Activated CD4-positive, alpha-beta T cell treated with anti-CD3 and anti-CD28 coated beads for 4 hours (primary cell): ENCODE measurements around the gene GNB1.

ENCODE experiments used
- DNase-seq, 2 donors: peaks; one replicate each; pipeline ENCODE4 v3.0.0-alpha.2; 2020

GNB1 gene

DNA sequence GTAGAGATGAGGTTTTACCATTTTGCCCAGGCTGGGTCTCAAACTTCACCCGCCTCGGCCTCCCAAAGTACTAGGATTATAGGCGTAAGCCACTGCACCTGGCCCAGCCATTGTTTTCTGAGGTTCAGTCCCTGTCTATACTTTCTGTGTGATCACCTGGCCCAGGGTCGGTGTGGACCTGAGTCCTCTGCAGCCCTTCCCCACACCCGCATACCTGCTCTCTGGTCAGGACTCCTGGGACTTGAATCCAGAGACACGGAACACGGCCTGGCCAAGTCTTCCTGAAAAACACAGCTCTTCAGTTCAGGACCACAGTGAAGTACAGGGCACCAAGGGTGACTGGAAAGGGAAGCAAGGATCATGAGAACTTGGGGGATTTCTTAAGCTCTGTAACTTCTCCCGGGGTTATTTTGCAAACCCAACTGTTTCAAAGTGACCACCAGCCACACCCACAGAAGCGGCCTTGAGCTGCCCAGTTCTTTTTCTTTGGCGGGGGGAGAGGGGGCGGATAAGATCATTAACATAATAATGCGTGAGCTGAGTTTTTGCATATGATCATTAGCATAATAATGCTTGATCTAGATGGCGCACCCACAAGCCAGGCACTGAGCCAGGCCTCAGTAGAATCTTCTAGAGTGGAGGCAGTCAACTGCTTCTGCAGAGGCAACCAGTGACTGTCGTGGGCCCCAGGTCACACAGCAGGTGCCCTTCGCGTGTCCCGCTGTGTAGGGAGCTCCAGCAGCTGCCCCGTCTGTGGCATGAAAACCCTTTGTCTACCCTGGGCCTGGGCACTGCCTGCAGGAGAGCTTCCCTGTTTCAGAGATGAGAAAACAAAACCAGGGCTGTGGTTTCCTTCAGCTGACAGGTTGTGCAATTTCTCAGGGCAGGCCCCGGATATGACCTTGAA, 110.9 kb downstream of the GNB1 start:
- DNase-seq = peak; percentile 35 to 44

DNA sequence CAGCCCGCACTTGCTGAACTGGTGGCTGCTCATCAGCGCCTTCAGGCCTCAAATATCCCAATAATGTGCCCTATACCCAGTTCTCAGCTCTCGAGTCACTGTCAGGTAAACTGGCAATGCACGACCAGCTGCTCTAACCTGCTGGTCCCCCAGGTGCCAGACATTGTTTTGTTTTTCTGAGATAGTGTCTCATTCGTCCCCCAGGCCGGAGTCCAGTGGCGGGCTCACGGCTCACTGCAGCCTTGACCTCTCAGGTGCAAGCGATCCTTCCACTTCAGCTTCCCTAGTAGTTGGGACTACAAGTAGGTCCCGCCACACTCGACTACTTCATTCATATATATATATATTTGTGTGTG, 111.6 kb downstream of the GNB1 start:
- no peak for DNase-seq

DNA sequence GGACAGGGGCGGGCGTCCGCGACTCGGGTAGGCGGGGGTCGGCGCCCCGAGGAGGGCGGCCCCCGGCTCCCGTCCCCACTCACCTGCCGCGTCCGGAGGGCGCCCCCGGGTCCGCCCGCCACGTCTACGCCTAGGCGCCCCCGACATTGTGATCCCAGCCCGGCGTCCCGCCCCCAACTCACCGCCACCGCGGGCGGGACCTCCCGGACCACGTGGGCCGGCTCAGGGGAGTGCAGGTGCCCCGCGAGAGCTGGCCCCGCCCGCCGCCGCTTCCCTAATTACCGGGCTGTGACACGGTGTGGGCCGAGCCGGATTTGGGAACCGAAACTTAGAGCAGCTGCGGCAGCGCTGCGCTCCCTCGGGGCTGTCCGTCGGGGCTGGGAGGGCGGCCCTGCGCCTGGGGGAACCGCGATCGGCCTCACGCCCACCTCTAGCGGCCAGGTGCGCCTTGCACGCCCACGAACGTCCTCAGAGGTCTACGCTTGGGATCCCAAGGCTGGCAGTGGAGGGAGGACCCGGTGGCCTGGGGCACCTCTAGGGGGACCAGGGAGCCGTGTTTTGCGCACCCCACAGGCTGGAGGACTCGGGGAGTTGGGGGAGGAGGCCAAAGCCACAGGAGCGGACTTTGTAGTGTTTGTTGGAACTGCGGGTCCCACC, 112.1 kb downstream of the GNB1 start:
- DNase-seq = peak; percentile 79 to 85

DNA sequence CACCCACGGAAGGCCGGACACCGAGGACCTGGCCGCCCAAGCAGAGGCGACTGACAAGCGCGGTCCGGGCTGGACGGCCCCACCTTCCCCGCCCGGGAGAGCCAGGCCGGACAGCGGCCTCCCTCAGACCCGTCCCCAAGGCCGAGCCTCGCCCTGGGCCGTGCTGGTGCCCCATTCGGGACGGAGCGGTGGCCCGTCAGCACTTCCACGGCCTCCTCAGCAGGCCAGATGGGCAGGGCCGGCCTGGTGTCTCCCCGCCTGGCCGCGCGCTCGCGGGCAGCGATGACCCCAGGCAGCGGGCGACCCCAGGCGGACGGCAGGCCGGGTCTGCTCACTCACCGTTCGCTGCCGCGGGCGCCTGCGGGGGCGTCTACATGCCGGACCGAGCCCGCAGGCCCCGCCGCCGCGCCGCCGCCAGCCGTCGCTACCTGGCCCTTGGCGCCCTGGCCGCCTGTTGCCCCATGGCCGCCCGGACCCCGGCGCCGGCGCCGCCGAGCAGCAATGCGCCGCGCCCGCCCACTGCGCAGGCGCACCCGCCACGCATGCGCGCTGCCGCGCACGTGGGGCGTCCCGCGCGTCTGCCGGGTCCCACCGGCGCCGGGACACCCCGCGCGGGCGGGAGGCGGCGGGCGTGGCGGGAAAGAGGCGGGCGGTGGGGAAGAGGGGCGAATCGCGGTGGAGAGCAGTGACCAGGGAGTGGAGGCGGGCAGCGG, 112.8 kb downstream of the GNB1 start, which contains the start of gene NADK:
NADK (minus strand) TSS at position 521 of the 713 bp plus-strand sequence. CDS start 13,064 bp downstream, outside the sequence.
- DNase-seq = peak; percentile 71

DNA sequence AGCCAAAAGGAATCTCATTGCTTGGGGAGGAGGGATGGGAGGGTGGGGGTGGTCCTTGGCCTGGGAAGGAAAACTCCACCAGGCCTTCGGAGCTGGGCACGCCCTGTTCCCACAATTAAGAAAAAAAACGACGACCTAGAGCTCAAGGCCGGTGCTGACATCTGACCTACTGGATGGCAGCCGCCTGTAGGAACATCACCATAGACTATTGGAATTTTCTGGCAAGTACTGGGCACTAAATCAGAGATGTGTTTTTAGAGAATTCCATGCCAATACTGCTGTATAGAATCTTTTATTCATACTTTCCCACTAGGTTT, 113.3 kb downstream of the GNB1 start:
- no peak for DNase-seq

DNA sequence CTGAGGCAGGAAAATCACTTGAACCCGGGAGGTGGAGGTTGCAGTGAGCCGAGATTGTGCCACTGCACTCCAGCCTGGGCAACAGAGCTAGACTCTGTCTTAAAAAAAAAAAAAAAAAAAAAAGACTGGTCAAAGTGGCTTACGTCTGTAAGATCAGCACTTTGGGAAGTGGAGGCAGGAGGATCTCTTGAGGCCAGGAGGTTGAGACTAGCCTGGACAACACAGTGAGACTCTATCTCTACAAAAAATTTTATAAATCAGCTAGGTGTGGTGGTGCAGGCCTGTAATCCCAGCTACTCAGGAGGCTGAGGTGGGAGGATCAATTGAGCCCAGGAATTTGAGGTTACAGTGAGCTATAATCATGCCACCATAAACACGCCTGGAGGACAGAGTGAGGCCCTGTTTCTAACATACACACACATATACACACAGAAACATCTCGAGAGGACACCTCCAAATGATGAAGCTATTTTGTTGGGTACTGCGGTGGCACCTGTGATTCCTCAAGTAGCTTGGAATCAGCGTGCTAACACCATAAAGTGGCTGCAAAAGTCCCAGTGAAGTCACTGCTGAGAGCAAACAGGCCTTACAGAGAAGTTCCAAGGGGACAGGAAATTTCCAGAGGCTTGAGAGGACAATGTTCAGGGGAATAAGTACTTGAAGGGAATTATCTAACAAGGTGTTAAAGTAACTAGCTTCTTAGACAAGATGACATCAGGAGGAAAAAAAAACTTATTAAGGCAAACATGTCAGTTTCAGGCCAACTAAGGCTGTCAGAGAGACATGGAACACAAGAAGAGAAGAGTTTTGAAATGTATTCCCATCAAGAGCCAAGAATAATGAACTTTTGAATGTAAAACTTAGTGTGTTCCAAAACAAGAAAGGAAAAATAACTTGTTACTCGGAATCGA, 114.0 kb downstream of the GNB1 start:
- DNase-seq = no peak

DNA sequence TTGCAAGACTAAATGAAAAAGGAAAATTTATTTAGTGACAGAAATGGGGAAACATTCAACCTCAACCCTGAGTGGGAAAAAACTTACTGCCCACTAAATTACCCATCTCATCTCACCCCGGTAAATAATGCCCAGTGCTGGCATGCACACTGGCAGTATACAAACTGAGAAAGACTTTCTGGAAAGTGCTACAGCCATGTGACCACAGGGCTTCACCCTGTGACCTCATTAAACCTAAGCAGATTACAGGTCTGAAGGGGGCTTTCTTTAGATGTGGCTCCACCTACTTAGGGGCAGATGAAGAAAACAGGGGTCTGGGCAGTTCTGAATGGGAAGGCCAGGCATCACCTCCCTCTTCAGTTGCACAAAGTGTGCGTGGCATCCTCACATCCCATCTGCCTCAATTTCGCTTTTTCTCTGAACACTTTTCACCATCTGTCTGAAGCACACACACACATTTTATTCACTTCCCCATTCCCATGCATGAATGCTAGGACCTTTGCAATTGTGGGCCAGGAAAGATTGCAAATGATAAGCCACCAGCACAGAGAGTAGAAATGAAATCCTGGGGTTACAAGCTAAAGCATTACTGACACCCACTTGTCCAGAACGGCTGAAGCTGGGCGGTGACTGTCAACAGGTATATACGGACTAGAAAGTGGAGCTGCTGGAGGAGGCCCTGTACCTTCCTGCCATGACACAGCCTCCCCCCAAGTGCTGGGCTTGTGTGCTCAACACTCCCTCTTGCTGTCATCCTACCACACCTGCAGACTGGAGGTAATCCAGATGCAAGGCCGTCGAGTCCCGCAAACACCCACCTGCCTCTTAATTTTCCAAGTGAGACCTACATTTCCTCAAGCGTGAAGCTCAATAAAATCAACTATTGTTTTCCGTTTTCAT, 115.3 kb downstream of the GNB1 start:
- no peak for DNase-seq

DNA sequence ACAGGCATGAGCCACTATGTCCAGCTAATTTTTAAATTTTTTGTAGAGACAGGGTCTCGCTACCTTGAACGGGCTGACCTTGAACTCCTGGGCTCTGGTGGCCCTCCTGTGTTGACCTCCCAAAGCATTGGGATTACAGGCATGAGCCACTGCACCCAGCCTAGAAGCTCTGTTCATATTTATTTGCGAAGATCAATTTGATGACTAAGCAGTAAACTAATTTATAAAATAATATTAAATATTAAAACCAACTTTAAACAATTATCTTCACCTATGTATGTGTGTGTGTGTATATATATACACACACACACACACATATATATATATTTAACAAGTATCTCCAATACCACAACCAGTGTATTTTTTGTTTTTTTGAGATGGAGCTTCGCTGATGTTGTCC, 117.0 kb downstream of the GNB1 start:
- DNase-seq = no peak

DNA sequence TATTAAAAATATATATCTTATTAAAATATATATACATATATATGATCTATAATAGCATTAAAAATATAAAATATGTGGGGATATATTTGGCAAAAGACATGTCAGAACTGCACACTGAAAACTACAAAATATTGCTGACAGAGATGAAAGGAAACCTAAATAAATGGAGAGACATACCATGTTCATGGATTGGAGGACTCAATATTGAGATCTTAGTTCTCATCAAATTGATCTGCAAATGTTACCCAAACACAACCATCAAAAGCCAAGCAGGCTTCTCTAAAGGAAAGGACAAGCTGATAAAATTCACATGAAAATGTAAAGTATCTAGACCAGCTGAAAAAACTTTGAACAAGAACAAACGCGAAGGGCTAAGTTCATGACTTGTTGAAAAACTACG, 119.8 kb downstream of the GNB1 start:
- no peak for DNase-seq

DNA sequence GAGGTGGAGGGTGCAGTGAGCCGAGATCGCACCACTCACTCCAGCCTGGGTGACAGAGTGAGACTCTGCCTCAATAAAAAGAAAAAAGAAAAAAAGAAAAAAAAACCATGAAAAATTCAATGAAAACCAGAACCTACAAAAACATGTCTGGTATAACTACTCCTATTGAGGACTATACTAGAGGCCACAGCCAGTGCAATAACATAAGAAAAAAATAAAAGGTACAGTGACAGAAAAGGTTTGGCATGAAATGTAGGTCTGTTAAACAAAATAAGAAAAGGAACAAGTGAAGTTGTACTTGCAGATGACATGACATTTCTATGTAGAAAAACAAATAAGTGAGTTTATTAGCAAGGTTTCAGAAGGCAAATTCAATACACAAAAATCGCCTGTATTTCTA, 120.8 kb downstream of the GNB1 start:
- DNase-seq = no peak

DNA sequence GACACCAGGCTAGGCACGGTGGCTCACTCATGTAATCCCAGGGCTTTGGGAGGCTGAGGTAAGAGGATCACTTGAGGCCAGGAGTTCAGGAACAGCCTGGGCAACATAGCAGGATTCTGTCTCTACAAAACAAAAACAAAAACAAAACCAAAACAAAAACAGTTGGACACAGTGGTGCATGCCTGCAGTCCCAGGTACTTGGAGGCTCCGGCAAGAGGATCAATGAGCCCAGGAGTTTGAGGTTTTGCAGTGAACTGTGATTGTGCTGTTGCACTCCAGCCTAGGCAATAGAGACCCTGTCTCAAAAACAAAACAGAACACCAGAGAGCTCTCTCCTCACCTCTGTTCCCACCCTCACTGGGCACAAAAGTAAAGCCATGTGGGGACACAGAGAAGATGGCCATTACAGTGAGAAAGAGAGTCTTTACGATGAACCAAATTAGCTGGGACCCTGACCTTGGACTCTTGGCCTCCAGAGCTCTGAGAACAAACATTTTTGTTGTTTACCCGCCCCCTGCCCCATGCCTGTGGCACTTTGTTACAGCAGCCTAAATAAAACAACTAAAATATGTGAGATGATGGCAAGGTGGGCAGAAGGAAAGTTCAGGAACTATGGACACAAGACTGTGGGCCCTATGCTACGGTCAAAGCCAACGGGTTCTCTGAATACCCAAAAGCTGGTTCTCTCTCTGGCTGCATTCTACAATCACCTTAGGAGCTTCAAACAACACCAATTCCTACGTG, 122.5 kb downstream of the GNB1 start:
- no peak for DNase-seq

DNA sequence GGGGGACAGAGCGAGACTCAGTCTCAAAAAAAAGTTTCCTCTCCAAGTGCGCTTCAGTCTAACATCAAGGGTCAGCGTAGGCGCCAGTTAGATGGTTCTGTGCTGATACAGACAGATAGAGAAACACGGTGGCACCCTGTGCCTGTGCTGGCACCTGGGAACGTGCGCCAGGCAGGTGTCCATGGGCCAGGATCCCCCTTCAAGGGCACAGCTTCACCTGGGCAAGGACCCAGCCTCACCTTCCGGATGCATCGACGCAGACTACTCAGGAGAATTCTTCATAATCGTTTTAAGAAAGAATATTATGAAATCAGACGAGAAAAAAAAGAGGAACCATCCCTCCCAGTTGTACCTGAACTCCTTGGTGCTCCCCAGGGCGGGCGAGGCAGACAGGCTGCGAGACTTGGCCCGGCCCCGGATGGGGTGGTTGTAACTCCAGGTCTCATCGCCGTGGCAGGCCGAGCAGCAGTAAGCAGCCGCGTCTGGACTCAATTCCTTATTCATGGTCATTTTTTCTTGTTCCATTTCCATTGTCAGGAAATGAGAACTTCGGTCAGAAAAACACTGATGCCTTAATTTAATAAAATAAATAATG, 125.9 kb downstream of the GNB1 start:
- DNase-seq = no peak

DNA sequence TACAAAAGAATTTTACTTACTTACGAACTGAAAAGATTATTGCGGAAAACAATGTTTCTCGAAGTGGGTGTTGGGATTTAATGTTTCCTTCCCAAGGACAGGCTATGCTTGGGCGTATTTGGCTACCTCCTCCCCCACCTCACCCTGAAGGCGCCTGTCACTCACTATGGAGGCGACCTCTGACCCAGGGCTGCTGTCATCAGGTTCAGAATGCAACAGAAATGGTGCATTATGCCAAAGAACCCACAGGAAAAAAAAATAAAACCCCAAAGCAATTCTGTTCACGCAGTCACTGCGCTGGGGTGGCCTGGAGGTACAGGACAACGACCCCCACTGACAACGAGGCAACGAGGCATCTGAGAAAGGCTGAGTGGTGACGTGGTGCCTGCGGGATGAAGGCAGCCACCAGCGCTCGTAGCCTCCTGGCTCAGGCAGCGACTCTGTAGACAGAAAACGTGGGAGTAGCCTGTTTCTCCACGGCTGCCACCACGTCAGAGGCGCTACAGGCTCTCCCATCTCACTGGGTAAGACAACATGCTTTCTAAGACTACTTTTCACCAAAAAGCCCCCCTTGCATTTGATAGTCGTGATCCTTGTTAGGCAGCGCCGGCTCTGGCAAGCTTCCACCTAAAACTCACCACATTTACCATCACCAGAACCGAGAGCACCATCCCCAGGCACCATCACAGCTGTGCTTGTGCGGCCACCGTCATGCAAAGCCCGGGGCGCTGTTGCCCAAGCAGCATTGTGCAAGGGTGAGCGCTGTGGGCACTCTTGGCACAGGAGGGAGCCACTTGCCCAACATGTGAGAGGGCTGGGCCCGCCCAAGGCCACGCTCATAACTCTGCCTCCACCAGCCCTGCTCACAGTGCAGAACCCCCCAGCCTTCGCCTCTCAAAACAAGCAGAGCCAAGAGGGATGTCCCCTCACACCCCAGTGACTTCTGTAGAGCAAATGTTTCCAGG, 126.9 kb downstream of the GNB1 start:
- DNase-seq = no peak

DNA sequence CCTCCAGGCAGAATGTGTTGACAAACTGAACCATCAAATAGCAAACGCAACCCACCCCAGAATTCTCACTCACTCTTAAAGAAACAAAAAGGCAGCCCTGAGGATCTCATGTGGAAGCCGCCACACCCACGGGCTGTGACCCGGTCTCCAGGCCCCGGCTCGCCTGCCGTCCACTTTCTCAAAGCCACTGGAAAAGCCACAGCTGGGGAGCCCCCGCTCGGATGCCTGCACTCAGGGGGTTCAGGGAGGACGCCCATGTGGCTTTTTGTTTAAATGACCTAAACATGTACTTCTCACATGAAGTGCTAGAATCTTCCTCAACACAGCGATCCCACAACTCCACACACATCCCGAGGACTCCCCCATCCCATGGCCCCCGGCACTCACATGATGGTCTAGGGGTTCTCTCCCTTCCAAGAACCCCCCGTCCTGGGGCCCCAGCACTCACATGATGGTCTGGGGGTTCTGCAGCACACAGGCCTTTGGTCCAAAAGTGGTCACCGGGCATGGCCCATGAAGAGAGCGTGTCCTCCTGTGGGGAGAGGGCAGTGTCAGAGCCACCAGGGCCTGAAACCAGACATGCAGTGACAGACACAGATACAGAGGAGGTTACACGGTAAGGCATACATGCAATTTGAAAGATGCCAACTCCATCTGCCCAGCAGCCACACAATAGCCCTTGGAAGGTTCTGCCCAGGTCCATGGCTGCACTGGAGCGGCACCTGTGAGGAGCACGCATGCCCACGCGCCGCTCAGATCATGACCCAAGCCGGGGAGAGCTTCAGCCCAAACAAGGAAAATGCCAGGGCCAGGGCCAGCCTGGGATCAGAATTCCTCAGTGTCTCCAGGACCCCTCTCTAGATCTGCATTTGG, 129.1 kb downstream of the GNB1 start:
- no peak for DNase-seq

DNA sequence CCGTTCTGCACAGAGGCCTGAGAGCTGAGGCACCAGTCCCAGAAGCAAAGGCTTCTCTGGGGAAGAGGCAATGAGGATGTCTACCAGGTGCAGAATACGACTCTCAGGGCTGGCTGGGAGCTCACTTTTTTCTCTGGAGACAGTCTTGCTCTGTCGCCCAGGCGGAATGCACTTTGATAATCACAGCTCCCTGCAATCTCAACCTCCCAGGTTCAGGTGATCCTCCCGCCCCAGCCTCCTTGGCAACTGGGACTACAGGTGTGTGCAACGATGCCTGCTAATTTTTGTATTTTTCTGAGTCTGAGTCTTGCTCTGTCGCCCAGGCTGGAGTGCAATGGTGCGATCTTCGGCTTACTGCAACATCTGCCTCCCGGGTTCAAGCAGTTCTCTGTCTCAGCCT, 130.2 kb downstream of the GNB1 start:
- no peak for DNase-seq

DNA sequence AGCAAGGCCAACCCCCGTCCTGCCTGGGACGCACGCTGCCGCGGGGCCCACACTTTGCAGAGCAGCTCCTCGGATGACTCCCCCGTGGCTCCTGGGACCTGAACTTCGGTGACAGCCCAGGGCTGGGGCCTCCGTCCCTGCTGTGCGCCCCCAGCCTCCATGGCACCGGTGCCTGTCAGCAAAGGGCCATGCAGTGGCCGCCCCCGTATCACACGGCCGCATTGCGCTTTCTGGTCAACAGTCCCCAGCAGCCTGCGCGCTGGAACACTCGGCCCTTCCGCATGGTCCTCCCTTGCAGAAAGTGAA, 130.6 kb downstream of the GNB1 start:
- no peak for DNase-seq

DNA sequence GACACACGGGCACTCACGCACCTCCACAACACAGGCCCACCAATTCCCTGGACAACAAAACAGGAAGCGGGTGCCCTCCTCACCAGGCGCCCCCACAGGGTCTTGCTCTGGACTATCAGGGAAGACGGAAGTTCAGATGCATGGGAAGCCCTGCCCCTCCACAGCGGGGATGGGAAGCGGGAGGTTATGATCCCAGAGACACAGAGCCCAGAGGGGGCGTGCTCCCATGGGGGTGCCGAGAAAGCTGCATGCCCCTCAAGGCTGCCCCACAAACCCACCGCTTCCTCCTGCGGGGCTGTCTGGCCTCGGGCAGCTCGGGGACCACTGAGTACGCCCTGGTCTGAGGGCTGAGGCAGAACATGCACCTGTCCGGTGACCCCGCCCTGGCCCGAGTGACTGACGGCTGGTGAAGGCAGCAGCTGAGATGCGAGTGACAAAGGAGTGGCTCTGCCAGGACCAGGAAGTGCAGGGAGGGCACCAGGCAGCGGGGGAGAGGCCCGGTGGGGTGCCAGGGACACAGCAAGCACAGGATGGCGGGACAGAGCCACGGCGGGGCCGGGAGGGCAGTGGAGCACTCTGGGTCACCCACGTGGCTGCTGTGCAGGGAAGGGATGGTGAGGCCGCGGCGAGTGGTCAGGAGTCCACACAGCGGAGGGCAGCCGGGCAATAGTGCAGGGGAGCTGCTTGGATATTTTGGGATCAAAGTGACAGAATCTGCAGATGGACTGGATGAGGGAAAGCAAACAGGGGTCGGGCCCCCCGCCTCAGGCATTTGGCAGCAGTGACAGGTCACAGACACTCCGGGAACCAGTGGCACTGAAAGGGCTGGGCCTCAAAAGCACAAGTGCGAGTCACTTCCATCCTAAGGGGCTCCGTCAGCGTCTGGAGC, 131.2 kb downstream of the GNB1 start:
- no peak for DNase-seq
